Activated gamma-delta T cell treated with anti-CD3 and anti-CD28 coated beads, Interleukin-2, amount 50 U/mL, for 16 hours (primary cell): ENCODE results near the gene CMIP.
A peak's percentile ranks its signal among the peaks of the same experiment; 100 is the strongest.

Experiments used
- DNase-seq: peaks from one replicate; pipeline ENCODE4 v3.0.0-alpha.2; 2020; ENCODE audit warnings: low read depth

The CMIP gene

GRCh38 chr16:81624760-81625543 lies 180.3 kb downstream of the CMIP start:
- no peak for DNase-seq

DNA sequence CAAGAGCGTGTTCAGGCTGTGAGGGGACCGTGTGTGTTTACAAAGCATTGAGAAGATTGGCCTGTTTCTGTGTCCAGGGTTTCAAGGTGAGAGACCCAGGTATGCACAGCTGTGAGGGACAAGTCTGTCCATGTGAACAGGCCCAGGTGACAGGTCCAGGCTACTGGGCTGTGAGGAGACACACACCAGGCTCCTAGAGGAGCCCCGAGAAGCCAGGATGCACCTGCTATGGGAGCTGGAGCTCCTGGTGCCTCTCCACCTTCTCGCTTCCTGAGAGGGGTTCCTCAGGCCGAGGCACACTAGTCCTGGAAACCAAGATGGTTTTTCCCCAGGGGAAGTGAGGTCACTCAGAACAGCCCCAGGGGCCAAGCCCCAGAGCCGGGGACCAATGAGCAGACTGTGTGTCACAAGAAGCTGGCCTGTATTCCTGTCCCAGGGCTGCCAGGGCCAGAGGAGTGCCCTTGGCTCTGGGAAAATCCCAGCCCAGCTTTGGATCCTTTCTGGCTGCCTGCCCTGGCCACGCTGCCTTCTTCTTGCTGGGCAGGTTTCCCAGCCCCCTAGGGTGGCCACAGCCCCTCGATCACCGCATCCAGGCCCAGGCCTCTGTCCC lies 181.0 kb downstream of the CMIP start:
- no peak for DNase-seq

DNA sequence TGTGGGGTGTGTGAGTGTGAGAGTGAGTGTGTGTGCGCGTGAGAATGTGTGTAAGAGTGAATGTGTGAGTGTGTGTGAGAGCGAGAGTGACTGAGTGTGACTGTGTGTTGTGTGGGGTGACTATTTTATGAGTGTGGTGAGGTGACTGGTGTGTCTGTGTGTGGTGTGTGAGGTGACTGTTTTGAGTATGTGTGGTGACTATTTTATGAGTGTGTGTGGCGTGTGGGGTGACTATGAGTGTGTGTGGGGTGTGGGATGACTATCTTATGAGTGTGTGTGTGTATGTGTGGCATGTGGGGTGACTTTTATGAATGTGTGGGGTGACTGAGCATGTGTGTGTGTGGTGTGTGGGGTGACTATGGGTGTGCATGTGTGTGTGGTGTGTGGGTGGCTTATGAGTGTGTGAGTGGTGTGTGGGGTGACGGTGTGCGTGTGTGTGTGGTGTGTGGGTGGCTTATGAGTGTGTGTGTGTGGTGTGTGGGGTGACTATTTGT lies 181.6 kb downstream of the CMIP start:
- DNase-seq, result no peak

DNA sequence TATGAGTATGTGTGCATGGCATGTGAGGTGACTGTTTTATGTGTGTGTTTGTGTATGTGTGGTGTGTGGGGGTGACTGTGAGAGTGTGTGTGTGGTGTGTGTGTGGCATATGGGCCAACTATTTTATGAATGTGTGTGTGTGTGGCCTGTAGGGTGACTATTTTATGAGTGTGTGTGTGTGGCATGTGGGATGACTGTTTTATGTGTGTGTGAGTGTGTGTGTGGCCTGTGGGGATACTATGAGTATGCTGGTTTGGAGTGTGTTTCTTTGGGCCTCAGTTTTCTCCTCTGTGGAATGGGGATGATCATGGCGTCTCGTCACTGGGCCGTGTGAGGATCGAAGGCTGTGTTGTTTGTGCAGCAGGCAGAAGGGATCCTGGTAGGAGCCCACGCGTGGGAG lies 182.4 kb downstream of the CMIP start:
- DNase-seq, result no peak

GRCh38 chr16:81627729-81628244 lies 183.2 kb downstream of the CMIP start:
- no peak for DNase-seq

DNA sequence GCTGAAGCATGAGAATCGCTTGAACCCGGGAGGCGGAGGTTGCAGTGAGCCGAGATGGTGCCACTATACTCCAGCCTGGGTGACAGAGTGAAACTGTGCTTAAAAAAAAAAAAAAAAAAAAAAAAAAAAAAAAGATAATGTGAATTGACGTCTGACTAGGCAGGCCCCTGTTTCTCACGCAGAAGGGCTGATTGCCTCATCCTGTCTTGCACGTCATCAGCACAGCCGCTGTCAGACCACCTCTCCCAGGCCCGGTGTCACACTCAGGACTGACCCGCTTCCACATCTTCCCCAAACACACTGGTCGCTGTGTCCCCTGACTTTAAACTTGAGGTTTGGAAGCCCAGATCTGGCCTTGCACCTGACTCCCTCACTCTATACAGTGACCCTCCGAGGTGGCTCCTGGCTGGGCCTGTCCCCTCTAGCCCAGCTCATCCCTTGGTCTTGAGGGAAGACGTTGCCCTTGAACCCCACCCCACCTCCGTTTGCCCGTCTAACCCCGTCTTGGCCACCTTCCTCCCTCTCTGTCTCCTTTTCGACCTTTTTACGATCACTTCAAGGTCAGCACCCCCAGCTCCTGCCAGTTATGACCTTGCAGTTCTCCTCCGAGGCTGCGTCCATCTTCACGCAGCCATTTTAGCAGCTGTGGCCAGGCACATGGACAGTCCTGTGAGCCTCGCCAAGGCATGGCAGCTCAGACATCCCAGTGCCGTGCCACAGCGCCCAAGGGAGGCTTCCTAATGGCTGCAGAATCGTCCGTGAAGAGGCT lies 184.6 kb downstream of the CMIP start:
- no peak for DNase-seq

DNA sequence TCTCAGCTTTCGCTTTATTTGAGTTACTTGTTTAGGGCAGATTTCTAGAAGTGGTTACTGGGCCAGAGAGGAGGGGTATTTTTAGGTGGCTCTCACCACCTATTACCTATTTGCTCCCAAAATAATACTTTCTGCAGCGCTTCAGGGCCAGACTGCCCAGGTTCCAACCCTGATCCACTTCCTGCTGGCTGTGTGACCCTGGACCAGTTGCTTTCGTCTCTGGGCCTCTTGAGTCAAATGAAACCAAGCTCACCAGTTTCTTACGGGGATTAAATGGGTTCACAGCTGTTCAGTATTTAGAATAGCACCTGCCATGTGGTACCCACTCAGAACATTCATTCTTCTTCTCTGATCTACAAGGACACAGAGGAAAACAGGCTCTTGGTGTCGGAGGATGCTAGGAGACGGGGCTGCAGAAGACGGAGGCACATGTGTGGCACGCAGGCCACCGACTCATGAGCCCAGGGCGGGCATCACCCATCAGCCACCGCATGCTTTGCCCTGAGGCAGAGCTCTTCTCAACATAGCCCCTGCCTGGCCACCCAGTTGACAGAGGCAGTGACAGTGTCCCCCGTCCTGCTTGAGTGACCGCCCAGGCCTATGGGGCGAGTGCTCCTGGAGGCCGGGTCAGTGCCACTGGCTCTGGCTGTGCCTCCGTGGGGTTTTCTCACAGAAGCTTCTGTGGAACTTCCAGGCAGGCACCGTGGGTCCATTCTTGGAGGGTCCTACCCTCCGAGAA lies 185.5 kb downstream of the CMIP start:
- no peak for DNase-seq

DNA sequence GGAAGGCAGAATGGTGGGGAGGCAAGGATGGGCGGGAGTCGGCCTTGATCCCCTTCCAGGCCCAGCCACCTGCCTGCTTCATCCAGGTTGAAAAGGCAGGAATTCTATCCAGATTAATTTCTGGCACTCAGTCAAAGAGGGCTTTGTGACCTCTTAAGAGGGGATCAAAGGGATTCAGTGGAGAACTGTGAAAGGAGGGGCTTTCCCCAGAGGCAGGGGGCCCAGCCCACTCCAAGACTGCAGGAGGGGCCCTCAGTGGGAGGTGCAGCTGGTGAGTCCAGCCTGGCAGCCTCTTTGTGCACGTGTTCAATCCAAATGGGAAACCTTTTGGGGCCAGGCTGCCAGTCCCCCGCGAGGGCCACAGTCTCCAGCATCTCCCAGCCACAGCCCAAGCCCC lies 186.0 kb downstream of the CMIP start:
- DNase-seq, result no peak

- peak; percentile 74 for DNase-seq
These were observed 188.0 kb downstream of the CMIP start for GRCh38 chr16:81632392-81633146.

DNA sequence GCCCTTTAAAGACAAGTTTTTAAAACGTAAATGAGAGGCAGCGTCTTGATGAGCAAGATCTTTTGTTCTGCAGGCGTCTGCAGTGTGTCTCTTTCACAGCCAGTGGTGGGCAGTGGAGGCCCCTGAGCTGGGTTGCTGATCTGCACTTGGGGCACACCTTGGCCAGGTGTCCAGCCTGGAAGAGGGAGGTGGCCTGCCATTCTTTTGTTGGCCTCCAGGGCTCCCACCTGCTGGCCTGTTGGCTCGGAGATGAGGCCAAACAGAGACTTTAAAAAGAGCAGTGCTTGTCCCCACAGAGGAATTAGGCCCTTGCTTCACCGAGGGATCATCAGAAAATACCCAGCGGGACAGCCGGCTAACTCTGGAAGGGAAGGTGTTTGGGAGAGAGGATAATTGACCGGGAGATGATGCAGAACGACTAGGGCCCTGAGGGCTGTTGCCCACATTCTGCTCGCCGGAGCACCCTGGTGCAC lies 188.6 kb downstream of the CMIP start:
- DNase-seq, result no peak

DNA sequence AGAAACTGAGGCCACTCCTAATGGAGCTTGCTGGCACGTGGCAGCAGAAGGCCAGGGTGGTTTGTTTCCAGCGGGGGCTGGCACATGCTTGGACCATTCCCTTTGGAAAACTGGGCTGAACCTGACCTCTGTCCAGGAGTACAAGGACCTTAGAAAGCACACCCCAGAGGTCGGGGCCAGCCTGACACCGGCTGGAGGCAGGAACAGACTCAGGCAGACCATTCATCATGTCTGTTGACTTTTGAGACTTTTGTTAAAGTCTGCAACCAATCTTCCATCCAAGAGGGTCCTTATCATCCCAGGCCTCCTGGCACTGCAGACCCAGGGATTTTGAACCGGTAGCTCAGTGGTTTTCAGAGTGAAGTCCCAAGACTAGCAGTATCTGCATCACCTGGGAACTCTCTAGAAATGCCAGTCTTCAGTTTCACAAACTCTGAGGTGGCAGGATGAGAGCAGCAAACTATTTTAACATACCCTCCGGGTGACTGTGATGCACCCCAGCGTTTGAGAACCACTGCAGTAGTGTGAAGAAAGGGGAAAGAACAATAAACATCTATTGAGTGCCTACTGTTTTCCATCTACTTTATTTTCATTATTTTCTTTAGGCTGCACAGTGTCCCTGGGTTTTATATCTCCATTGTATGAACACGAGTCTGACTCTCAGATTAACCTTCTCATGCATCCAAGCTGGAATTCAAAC lies 189.2 kb downstream of the CMIP start:
- no peak for DNase-seq

DNA sequence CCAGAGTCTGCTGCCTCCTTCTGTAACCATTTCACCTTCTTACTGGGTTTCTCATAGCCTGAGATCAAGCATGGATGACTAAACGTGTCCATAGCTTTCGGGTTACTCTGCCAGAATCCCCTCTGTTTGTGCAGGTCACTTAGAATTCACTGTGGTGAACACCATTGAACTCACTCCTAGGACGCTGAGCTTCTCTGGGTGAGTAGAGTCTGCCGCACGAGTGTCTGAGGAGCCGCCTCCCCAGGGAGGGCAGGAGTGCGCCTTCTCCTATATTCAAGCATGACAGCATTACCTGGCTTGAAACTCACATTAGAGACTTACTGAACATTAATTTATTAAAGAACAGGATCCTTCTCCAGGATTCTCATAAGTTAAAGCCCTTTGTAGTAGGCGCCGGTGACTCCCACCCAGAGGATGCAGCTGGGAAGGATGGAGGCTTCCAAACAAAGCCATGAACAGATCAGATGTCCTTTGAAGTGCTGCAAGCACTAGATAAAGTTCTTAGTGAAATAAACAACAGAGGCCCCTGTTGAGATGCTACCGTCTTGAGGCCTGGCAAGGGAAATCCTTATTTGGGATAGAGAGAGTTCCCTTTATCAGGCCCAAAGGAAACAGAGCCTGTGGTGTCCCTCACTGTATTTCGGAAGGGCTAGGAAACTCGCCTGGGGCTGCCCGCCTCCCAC lies 189.9 kb downstream of the CMIP start:
- no peak for DNase-seq

DNA sequence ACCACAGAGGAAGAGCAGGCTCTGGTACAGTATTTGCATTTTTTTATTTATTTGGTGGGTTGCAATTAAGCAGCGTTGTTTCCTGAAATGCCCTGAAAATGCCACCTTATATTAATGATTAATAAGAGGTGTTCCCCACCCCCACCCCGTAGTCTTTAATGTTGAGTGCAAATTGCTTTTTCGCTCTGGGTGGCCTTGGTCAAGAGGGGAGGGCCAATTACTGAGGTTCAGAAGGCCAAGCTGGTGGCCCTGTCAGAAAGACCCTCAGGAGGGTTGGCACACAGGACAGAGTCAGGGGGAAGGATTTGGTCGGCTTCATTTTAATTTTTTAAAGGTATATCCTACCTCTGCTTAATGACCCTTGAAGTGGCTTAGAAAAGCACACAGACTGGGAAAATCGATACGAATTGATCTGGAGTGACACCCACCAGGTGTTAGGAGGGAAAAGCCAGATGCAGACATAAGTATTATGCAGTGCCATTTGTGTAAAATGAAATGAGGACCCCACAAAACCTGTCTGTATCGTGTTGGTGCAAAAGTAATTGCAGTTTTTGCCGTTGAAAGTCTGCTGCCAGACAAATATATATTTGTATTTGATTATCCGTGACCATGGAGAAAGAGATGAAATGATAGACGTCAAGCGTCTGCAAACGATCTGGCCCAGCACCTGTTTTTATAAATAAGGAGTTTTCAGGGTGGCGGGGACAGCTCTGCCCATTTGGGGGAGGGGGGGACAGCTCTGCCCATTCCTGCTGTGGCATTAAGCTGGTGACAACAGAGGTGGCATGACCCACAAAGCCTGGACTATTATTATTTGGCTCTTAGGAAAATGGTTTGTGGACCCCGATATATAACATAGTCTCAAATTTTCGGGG lies 190.7 kb downstream of the CMIP start:
- no peak for DNase-seq

GRCh38 chr16:81636298-81636993 lies 191.8 kb downstream of the CMIP start:
- no peak for DNase-seq

DNA sequence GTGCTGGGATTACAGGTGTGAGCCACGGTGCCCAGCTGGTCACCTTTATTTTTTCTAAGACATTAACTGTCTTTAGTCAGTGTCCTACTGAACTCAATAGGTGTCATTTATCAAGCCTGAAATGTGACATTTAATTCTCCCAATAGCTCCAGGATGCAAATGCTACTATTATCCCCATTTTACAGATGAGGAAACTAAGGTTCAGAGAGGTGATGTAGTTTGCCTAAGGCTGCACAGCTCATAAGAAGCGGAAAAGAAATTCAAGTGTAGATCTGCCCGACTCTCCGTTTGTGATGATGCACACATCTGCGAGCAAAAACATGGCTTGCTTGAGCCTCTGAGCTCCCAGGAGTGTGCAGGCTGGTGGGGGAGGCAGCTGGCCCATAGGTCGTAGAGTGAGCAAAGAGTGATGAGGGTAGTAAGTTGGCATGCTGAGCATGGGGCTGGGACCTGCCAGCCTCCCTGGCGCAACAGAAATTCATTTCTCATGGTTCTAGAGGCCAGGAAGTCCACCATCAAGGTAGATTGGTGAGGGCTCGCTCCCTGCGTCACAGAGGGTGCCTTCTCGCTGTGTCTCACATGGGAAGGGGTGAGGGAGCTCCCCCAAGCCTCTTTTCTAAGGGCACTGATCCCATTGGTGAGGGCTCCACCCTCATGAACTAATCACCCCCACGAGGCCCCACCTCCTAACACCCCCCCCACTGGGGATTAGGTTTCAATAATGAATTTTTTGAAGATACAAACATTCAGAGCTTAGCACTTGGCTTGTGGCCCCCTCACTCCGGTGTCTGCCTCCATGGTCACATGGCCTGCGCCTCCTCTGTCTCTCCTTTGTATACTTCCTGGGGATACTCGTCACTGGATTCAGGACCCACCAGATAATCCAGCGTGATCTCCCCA lies 193.0 kb downstream of the CMIP start:
- no peak for DNase-seq

GRCh38 chr16:81638286-81638945 lies 193.8 kb downstream of the CMIP start:
- DNase-seq, result no peak

DNA sequence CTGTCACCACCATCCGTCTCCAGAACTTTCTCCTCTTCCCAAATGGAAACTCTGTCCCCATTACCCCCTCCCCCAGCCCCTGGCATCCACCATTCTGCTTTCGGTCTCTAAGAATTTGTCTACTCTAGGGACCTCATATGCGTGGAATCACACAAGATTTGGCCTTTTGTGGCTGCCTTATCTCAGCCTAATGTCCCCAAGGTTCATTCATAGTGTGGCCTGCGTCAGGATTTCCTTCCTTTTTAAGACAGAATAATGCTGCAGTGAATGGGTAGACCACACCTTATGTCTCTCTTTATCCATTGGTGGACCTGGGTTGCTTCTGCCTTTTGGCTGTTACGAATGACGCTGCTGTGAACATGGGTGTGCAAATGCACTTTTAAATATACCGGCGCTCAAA lies 194.7 kb downstream of the CMIP start:
- no peak for DNase-seq
